Measurements from ENCODE around the gene WNT6.

The WNT6 gene

DNA sequence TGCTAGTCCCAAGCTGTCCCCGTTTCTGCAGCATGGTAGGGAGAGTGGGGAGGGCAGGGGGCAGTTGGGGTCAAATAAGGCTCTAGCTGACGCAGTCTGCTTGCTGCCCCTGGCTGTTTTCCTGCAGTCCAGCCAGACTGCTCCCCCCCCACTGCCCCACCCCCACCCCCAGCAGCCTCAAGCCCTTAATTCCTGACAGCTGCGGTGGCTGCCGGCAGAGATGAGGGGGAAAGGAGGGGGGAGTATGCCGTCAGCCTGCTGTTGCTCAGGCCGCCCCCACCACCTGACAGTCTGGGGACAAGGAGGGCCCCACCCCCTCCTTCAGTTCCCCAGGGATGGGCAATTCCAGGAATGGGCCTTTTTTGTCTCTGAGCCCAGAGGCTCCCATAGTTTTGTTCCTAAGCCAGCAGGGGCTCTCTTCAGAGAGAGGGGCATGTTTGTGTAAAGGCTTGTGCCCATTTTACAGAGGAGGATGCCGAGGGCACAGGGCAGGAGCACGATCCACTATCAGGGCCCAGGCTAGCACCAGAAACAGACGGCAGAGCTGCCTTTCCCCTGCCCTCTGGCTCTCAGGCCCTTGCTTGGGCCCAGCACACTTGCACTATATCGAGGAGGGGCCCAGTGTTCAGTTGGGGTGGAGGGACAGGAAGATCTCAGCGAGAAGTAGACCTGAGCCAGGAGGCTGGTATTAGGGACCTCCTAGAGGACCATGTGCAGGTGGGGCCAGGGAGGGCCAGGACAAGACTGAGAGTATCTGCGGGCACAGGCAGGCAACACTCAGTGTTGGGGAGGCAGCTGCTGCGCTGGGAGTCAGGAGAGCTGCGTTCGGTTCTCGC is 19.5 kb downstream of the WNT6 start:
- no peak for DNase-seq

GRCh38 chr2:218879776-218880101 is 20.1 kb downstream of the WNT6 start:
- DNase-seq, result no peak

- no peak for DNase-seq
Observed at GRCh38 chr2:218880102-218880858, 20.7 kb downstream of the WNT6 start, which contains the start of gene WNT10A. WNT10A (plus strand) TSS chr2:218880852; CDS start chr2:218880996, 144 bp downstream.

GRCh38 chr2:218880859-218881594 is 21.4 kb downstream of the WNT6 start:
- no peak for DNase-seq

DNA sequence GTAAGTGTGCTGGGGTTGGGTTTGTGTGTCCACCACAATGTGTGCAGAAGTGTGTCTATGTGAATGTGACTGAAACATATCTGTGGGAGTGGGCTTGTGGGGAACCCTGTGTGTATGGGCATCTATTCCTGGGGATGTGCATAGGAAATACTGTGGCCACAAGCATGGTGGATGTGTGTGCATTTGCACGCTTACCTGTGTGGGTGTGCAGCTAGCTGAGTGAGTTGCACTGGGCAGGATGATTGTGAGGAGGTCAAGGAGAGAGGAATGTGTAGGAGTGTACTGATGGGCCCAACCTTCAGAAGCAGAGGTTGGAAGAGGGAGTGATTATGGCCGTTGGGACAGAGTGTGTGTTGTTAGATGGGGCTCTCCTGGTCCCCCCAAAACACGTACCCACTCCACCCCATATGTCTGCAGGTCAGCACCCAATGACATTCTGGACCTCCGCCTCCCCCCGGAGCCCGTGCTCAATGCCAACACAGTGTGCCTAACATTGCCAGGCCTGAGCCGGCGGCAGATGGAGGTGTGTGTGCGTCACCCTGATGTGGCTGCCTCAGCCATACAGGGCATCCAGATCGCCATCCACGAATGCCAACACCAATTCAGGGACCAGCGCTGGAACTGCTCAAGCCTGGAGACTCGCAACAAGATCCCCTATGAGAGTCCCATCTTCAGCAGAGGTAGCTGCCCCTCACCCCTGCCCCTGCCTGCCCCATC is 22.3 kb downstream of the WNT6 start:
- no peak for DNase-seq

DNA sequence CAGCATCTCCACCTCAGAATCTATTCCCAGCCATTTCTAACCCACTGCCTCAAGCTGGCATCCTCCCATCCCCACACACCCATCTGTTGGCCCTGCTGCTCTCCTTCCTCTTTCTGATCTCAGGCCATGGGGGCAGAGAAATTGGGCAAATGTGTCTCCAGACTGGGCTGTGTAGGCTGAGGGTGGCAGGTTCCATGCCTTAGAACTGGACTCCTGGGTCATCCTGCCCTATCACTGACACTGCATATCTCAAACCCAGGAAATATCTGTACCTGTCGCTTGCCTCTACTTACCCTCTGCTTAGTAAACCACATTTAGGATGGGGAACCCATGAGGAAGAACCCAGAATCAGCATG is 22.8 kb downstream of the WNT6 start:
- DNase-seq, result no peak

DNA sequence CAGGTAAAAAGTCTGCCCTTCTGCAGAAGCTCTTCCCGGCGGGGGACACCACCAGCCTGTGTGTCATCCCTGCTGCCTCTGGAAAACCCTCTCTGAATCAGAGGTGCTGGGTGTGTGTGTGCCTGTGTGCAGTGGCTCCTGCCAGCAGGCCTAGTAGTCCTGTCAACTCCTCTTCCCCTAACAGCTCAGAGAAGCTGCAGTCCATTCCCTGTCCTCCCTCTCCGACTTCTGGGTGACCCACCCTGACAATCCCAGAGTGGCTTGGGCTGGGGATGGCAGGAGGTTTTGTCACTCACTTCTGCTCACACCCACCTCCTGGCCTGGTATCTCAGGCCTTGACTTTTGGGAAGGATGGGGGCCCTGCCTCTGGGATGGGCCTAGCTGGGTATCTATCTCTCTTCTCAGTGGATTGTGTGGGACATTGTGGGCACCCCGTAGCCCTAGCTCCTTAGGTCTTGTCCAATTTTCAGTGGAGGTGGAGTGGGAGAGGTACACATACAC is 23.3 kb downstream of the WNT6 start:
- no peak for DNase-seq

GRCh38 chr2:218883491-218884490 is 24.2 kb downstream of the WNT6 start:
- DNase-seq, result no peak

GRCh38 chr2:218884519-218884918 is 24.9 kb downstream of the WNT6 start:
- DNase-seq, result no peak

GRCh38 chr2:218885981-218886947 is 26.7 kb downstream of the WNT6 start:
- DNase-seq, result no peak

- DNase-seq, result no peak
Observed at GRCh38 chr2:218887079-218887478, 27.5 kb downstream of the WNT6 start.

DNA sequence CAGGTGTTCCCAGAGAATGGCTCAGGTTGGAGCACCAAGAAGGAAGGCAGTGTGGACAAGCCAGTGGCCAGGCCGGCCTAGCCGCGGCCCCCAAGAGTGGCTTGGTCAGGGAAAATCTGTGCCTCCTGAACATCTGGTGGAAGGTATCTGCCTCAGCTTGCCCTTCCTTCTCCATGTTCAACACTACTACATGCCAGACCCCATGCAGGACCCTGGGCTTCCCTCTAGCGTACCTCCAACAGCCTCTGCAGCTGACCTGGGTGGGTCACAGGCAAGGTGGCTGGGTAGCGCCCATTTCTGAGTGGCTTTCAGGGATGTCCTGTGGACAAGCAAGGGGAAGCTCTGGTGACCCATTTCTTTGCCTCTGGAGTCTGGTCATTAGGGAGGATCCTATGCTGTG is 28.7 kb downstream of the WNT6 start:
- DNase-seq, result no peak

GRCh38 chr2:218889937-218890336 is 30.3 kb downstream of the WNT6 start:
- no peak for DNase-seq

GRCh38 chr2:218890369-218890768 is 30.8 kb downstream of the WNT6 start:
- DNase-seq, result no peak

- DNase-seq, result no peak
Observed at GRCh38 chr2:218891275-218892135, 31.9 kb downstream of the WNT6 start.

GRCh38 chr2:218892693-218893348 is 33.2 kb downstream of the WNT6 start:
- DNase-seq, result no peak

- no peak for DNase-seq
Observed at GRCh38 chr2:218893349-218894150, 33.9 kb downstream of the WNT6 start.
